Right lobe of liver (tissue), 6 donors: ENCODE results near the gene TRAPPC12. TPM values are rescaled to one million over a fixed set of nuclear protein-coding genes. Genes with fewer than 3 reads are reported as not detected.

ENCODE experiments used
- ATAC-seq, 4 donors: fragments of 200-7000 bp; cut with Tn5 transposase; one replicate each; pipeline ENCODE4 v1.9.1; 2020; ENCODE audit warnings: mild to moderate bottlenecking in 4 of 4, moderate library complexity in 4 of 4
- DNase-seq, 3 donors: peaks; one replicate each; pipeline ENCODE4 v3.0.0-alpha.2; 2020
- H3K27ac ChIP-seq, 3 donors: fragments of 200-600 bp; one replicate each; pipeline ENCODE4 v1.8.0; 2022
- H3K27me3 ChIP-seq, 2 donors: fragments of 200-600 bp; one replicate each; pipeline ENCODE4 v1.8.0; 2022
- H3K36me3 ChIP-seq, 4 donors: fragments of 200-600 bp; sonication (generic) in 1 of 4; one replicate each; pipeline versions ENCODE4 v1.5.1 to v1.8.0; 2017 to 2022; ENCODE audit warnings: control low read depth in 1 of 4
- H3K4me1 ChIP-seq, 4 donors: fragments of 200-600 bp; sonication (generic) in 1 of 4; one replicate each; pipeline versions ENCODE4 v1.5.1 to v1.8.0; 2017 to 2022; ENCODE audit warnings: control low read depth in 1 of 4
- H3K4me3 ChIP-seq, 3 donors: fragments of 200-600 bp; one replicate each; pipeline ENCODE4 v1.8.0; 2022
- H3K9me3 ChIP-seq, 4 donors: fragments of 200-600 bp; sonication (generic) in 1 of 4; one replicate each; pipeline versions ENCODE4 v1.5.1 to v1.8.0; 2017 to 2022; ENCODE audit warnings: control low read depth in 1 of 4
- CTCF ChIP-seq, 4 donors: fragments of 200-600 bp in 3 of 4; fragments of 450-650 bp in 1 of 4; IDR thresholded peaks; one replicate each; pipeline versions ENCODE4 v1.5.1 to v1.8.0; 2016 to 2022; ENCODE audit warnings: antibody characterized with exemption in 4 of 4, mild to moderate bottlenecking in 2 of 4
- POLR2A ChIP-seq: fragments of 450-650 bp; IDR thresholded peaks from one replicate; pipeline ENCODE4 v1.6.1; 2017; ENCODE audit warnings: antibody characterized with exemption, mild to moderate bottlenecking
- WGBS: methylation state at CpG from one replicate; pipeline ENCODE4 v1.1.6; 2018; ENCODE audit warnings: low coverage, low lambda C conversion rate; ENCODE audit not compliant: insufficient coverage; ENCODE audit errors: missing lambda C conversion rate; 5-methylcytosine and 5-hydroxymethylcytosine counted together
- intact Hi-C, 2 donors: fragments of 100-400 bp; cut with DNase I; formaldehyde crosslinking; loops; one replicate each; pipeline versions ENCODE4 v1.11.2 to v1.14.1; 2022
- total RNA-seq, 6 experiments: library from RNA; depleted of rRNA in 2 of 6; stranded (reverse); fragments of >200 nt in 2 of 6; fragmentation: NEBNext Ultra II Directional in 3 of 6; extraction: Animal tissue kit (Norgen Biotek cat#: 25700) in 3 of 6; gene quantifications; one replicate each; pipeline versions ENCODE4 v1.1.0 to v1.2.4, GENCODE V29; 2016 to 2023
- donor health status: DM: no; HTN: yes; CAD: no.
- donor health status: DM: no; HTN: no; CAD: no.
- donor health status: DM: no; HTN: no; CAD: no.
- donor health status: DM: no; HTN: yes; CAD: no.
- donor health status: DM: no; HTN: yes; CAD: no.

The TRAPPC12 gene
- total RNA-seq, 6 experiments from 2014 or later, result 39.2 to 92.4 (median 47.8) TPM

- Histone ChIP-seq H3K4me1 (no peaks in the 10 kb centered on the region), H3K4me3 (no peak overlapping the region), H3K9me3 (no peaks in the 10 kb centered on the region), H3K27me3 (no peaks in the 10 kb centered on the region), H3K36me3 (peaks cover 0 to 2% (median 0%) of the 10 kb centered on the region in 4 donors), H3K27ac (no peak overlapping the region)
- TF ChIP-seq CTCF (IDR thresholded peaks at IDR 0.05) (no peak), POLR2A (no peak)
- ATAC-seq, result no peak
- 87% methylated on average over 8 of the region's 10 CpGs for WGBS
- no peak for DNase-seq
- intact Hi-C loops, result no loop called here
Measured at GRCh38 chr2:3338340-3338739, 41.2 kb upstream of the TRAPPC12 start.

GRCh38 chr2:3340144-3340543, 39.4 kb upstream of the TRAPPC12 start:
- Histone ChIP-seq H3K27me3 (no peaks in the 10 kb centered on the region), H3K9me3 (no peaks in the 10 kb centered on the region), H3K4me3 (no peak overlapping the region), H3K27ac (no peak overlapping the region), H3K36me3 (peaks cover 0 to 2% (median 0%) of the 10 kb centered on the region in 4 donors), H3K4me1 (no peaks in the 10 kb centered on the region)
- DNase-seq (no peak), ATAC-seq (no peak)
- WGBS, result 90% methylated on average over 3 of the region's 10 CpGs
- TF ChIP-seq POLR2A, result no peak
- no peak for TF ChIP-seq CTCF (IDR thresholded peaks at IDR 0.05)
- intact Hi-C loops, result no loop called here

GRCh38 chr2:3341336-3341735, 38.2 kb upstream of the TRAPPC12 start:
- WGBS, result 94% methylated on average over 2 of the region's 8 CpGs
- no peak overlapping the region for H3K27ac ChIP-seq
- no peaks in the 10 kb centered on the region for H3K4me1 ChIP-seq
- TF ChIP-seq CTCF (IDR thresholded peaks at IDR 0.05), result no peak
- no peak for TF ChIP-seq POLR2A
- DNase-seq (no peak), ATAC-seq (peak in 1 of 4 donors; percentile 43)
- intact Hi-C loops, result no loop called here
- H3K27me3 ChIP-seq, result no peaks in the 10 kb centered on the region
- no peaks in the 10 kb centered on the region for H3K36me3 ChIP-seq
- H3K9me3 ChIP-seq, result no peaks in the 10 kb centered on the region
- no peak overlapping the region for H3K4me3 ChIP-seq

GRCh38 chr2:3342324-3342723, 37.2 kb upstream of the TRAPPC12 start:
- DNase-seq (no peak), ATAC-seq (peak in 1 of 4 donors; percentile 12)
- Histone ChIP-seq H3K36me3 (no peaks in the 10 kb centered on the region), H3K27ac (no peak overlapping the region), H3K4me1 (no peaks in the 10 kb centered on the region), H3K9me3 (no peaks in the 10 kb centered on the region), H3K27me3 (no peaks in the 10 kb centered on the region), H3K4me3 (no peak overlapping the region)
- no peak for TF ChIP-seq POLR2A
- TF ChIP-seq CTCF (IDR thresholded peaks at IDR 0.05), result no peak
- intact Hi-C loops, result no loop called here
- WGBS, result 94% methylated on average over 7 of the region's 9 CpGs

GRCh38 chr2:3343012-3343411, 36.5 kb upstream of the TRAPPC12 start:
- WGBS, result 91% methylated on average over 8 of the region's 11 CpGs
- ATAC-seq, result no peak
- intact Hi-C loops, result no loop called here

More at GRCh38 chr2:3343012-3343411, 36.5 kb upstream of the TRAPPC12 start:
- no peak for TF ChIP-seq POLR2A
- TF ChIP-seq CTCF (IDR thresholded peaks at IDR 0.05), result no peak
- Histone ChIP-seq H3K36me3 (no peaks in the 10 kb centered on the region), H3K27me3 (no peaks in the 10 kb centered on the region), H3K4me3 (no peak overlapping the region), H3K27ac (no peak overlapping the region), H3K9me3 (no peaks in the 10 kb centered on the region), H3K4me1 (no peaks in the 10 kb centered on the region)
- DNase-seq, result no peak
